GM12864 (cell line): ENCODE data around the gene FBXO9.
"Not testable (repeated sequence)": the region's sequence is repeated elsewhere in the genome, so short reads cannot be mapped to it uniquely, and the experiment has no call there.

Experiments
- DNase-seq: peaks from one replicate; pipeline ENCODE4 v3.0.0-alpha.2; 2011; ENCODE audit warnings: low read depth
- H3K4me3 ChIP-seq: 2 replicates; pipeline ENCODE4 v1.5.1; 2011; ENCODE audit warnings: mild to moderate bottlenecking, low read depth, low read length, control low read depth
- CTCF ChIP-seq: IDR thresholded peaks from 2 replicates; pipeline ENCODE4 v1.5.1; 2011; ENCODE audit warnings: low read depth, mild to moderate bottlenecking, moderate library complexity, low read length, control low read depth, inconsistent platforms; ENCODE audit errors: missing control alignments

Gene FBXO9

DNA sequence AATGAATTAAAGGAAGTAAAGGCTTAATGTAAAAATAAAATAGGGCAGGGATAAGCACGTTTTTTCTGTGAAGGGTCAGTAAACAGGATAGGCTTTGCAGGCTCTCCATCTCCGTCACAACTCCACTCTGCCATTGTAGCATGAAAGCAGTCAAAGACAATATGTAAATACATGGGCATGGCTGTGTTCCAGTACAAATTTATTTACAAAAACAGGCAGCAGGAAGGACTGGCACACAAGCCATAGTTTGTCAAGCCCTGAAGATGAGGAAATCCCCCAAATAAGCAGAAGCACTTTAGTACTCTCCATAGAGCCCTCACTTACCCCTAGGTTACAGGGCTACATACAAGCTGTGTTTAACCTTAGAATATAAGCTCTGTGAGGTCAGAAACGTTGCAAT lies 8.9 kb upstream of the FBXO9 start:
- H3K4me3 ChIP-seq = no peak overlapping the region
- no peak for TF ChIP-seq CTCF
- DNase-seq = no peak

DNA sequence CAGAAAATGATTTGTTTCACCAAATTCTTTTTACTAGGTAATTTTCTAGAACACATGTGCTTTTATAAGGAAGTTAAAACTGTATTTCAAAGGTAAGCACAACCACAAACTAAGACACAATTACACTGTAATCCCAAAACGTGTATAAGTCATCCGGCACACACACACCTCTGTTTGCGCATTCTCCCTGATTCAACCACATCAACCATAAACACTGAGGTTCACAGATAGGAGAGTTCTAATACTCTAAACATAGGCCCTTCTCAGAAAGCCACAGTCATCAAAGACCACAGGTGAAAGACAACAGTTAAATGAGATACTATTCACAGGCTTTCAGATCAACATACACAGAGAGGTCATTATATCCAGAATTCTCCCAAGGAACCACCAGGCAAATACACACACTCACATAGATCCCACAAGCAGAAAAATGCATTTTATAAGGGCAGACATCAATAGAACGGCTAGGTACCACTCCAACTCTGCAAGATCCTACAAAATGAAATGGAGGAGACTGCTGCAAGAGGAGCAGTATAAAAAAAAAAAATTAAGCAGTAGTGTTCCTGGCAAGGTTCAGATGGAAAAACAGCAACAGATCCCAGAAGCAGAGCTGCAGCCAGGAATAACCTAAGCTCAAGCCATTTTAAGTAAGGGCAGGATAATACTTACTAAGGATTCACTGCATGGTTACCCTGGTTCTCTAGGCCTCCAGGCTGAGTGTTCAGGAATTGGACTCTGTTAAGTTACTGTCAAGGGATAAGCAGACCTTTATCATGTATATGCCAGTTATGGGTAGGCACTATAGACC lies 6.6 kb upstream of the FBXO9 start:
- no peak for TF ChIP-seq CTCF

GRCh38 chr6:53059648-53060589 lies 5.3 kb upstream of the FBXO9 start:
- TF ChIP-seq CTCF = no peak
- H3K4me3 ChIP-seq = no peak overlapping the region
- no peak for DNase-seq

More for the DNA sequence above, 6.6 kb upstream of the FBXO9 start:
- H3K4me3 ChIP-seq = no peak overlapping the region
- no peak for DNase-seq

GRCh38 chr6:53062169-53062539 lies 3.0 kb upstream of the FBXO9 start:
- no peak for TF ChIP-seq CTCF
- DNase-seq = no peak
- H3K4me3 ChIP-seq = peak overlapping the region; percentile 86

GRCh38 chr6:53064255-53064654 lies 949 bp upstream of the FBXO9 start:
- not testable (repeated sequence) for H3K4me3 ChIP-seq, DNase-seq

- peak; percentile 9 for TF ChIP-seq CTCF
- peak overlapping the region; percentile 78 for H3K4me3 ChIP-seq
Measured at GRCh38 chr6:53064726-53065265, 408 bp upstream of the FBXO9 start.

GRCh38 chr6:53066077-53066417 lies 843 bp downstream of the FBXO9 start:
- H3K4me3 ChIP-seq = peak overlapping the region; percentile 78
- TF ChIP-seq CTCF = no peak
- DNase-seq = no peak

More at GRCh38 chr6:53064726-53065265, 408 bp upstream of the FBXO9 start:
- DNase-seq = peak; percentile 96
